Testis (tissue), 3 donors: Measurements from ENCODE around the gene CREG1. TPM values are rescaled to one million over a fixed set of nuclear protein-coding genes. Genes with fewer than 3 reads are reported as not detected.

ENCODE experiments used
- DNase-seq: peaks from one replicate; pipeline ENCODE4 v3.0.0-alpha.2; 2019
- H3K27ac ChIP-seq, 2 donors: fragments of 200-600 bp; sonication (generic); one replicate each; pipeline ENCODE4 v1.5.1; 2019
- H3K27me3 ChIP-seq: fragments of 200-600 bp; sonication (generic); one replicate; pipeline ENCODE4 v1.5.1; 2019
- H3K36me3 ChIP-seq: fragments of 200-600 bp; sonication (generic); one replicate; pipeline ENCODE4 v1.5.1; 2017; ENCODE audit warnings: low read depth; ENCODE audit errors: missing control alignments
- H3K4me1 ChIP-seq: fragments of 200-600 bp; sonication (generic); one replicate; pipeline ENCODE4 v1.5.1; 2019
- H3K4me3 ChIP-seq, 2 donors: fragments of 200-600 bp; sonication (generic); one replicate each; pipeline ENCODE4 v1.5.1; 2017 to 2019
- H3K9me3 ChIP-seq: fragments of 200-600 bp; sonication (generic); one replicate; pipeline ENCODE4 v1.5.1; 2017
- CTCF ChIP-seq, 3 experiments: fragments of 450-650 bp in 2 of 3; fragments of 200-600 bp in 1 of 3; sonication (generic) in 1 of 3; IDR thresholded peaks; one replicate each; pipeline ENCODE4 v1.5.1; 2016 to 2019; ENCODE audit warnings: antibody characterized with exemption in 3 of 3, mild to moderate bottlenecking in 2 of 3, moderate library complexity in 1 of 3
- POLR2A ChIP-seq: fragments of 450-650 bp; IDR thresholded peaks from one replicate; pipeline ENCODE4 v1.6.1; 2017; ENCODE audit warnings: antibody characterized with exemption, mild to moderate bottlenecking, moderate library complexity
- WGBS, 2 donors: methylation state at CpG; one replicate each; pipeline ENCODE4 v1.1.5; 2018; 5-methylcytosine and 5-hydroxymethylcytosine counted together
- intact Hi-C: fragments of 100-400 bp; cut with DNase I; formaldehyde crosslinking; loops from one replicate; pipeline ENCODE4 v1.15.1; 2023; ENCODE audit warnings: low total_unique reads
- polyA plus RNA-seq: library from polyadenylated mRNA; stranded (reverse); fragments of 350-450 nt; fragmentation: Illumina TruSeq; extraction: RNeasy Lipid Tissue Mini Kit (QIAGEN cat#74804); gene quantifications from one replicate; pipeline ENCODE4 v1.2.3, GENCODE V29; 2014; ENCODE audit warnings: low read depth, low replicate concordance; ENCODE audit not compliant: insufficient read depth
- total RNA-seq, 2 donors: library from RNA; depleted of rRNA; stranded (reverse); fragments of >200 nt; gene quantifications; one replicate each; pipeline ENCODE4 v1.2.3, GENCODE V29; 2016

The CREG1 gene
- total and polyA plus RNA-seq, 3 donors from 2014 or later, result 82.4 to 215 (median 181) TPM

DNA sequence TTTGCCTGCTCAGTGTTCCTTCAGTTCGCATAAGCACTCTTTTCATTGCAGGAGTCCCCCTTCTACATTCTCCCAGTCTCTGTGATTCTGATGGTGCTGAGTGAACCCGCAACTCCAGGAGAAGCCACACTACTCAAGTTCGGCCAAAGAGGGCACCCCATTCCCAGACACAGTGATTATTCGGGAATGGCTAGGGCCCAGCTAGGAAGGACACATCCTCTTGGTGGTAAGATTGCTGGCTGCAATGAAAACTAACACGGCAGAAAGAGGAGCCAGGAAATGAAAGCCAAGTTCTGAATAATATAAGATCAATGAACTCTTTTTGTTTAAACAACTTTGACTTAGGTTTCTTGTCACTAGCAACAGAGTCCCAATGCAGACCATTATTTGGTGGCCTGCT lies 14.9 kb downstream of the CREG1 start:
- Histone ChIP-seq H3K9me3 (no peaks in the 10 kb centered on the region), H3K27ac (no peak overlapping the region), H3K4me1 (no peaks in the 10 kb centered on the region), H3K27me3 (no peaks in the 10 kb centered on the region), H3K4me3 (no peak overlapping the region), H3K36me3 (no peaks in the 10 kb centered on the region)
- intact Hi-C loops, result loop anchor here (5.0 kb wide), 1 partner anchor 471 kb away; no protein-coding TSS in a partner anchor
- TF ChIP-seq POLR2A (no peak), CTCF (IDR thresholded peaks at IDR 0.05) (no peak)
- WGBS, 2 donors, result 49 to 65% methylated on average over 5 of the region's 5 CpGs
- no peak for DNase-seq

DNA sequence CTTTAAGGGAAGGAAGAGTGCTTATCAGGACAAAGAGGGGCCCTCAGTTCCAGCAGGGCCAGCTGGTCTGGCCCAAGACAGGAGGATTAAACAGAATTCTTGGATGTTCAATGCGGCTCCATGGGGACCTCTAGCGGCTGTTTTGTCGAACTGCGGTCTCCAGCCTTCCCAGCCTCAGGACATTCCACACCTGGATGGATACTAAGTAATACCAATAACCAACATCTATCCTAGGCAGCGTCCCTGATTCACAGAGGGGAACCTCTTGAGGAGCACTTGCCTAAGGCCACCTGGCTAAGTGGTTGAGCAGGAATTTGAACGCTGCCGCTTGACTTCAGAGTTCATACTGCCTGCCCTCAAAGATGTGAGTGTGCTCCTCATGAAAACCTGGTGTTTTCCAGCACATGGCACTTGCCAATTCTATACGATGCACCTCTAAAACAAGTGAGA lies 19.7 kb downstream of the CREG1 start:
- peak; percentile 84 for DNase-seq
- Histone ChIP-seq H3K27me3 (no peaks in the 10 kb centered on the region), H3K9me3 (no peaks in the 10 kb centered on the region), H3K27ac (no peak overlapping the region), H3K4me1 (no peaks in the 10 kb centered on the region), H3K36me3 (no peaks in the 10 kb centered on the region), H3K4me3 (no peak overlapping the region)
- intact Hi-C loops, result no loop called here
- 10 to 14% methylated on average over 8 of the region's 8 CpGs for WGBS, 2 donors
- TF ChIP-seq POLR2A (no peak), CTCF (IDR thresholded peaks at IDR 0.05) (peak; percentile 59 to 94 (median 82))

- TF ChIP-seq CTCF (IDR thresholded peaks at IDR 0.05) (no peak), POLR2A (no peak)
Measured at GRCh38 chr1:167532964-167533824, 20.4 kb downstream of the CREG1 start.

DNA sequence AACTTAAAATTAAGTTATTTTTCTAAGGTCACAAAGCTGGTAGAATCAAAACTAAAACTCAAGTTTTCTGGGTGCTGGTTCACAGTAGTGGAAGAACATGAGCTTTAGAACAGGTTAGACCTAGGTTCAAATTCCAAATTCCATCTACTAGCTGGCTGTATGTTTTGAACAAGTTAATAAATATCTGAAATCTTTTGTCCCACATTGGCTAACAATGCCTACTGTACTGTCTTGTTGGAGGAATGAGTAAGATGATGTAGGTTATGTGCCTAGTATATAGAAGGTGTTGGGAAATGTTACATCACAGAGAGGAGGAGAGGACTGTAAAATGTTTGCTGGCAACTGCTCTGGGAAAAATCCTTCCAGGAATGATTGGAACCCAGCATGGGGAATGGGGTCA lies 21.2 kb downstream of the CREG1 start:
- DNase-seq, result no peak
- Histone ChIP-seq H3K27me3 (no peaks in the 10 kb centered on the region), H3K4me3 (no peak overlapping the region), H3K27ac (no peak overlapping the region), H3K4me1 (no peaks in the 10 kb centered on the region), H3K36me3 (no peaks in the 10 kb centered on the region), H3K9me3 (no peaks in the 10 kb centered on the region)
- intact Hi-C loops, result no loop called here
- no peak for TF ChIP-seq POLR2A
- TF ChIP-seq CTCF (IDR thresholded peaks at IDR 0.05), result no peak

More at GRCh38 chr1:167532964-167533824, 20.4 kb downstream of the CREG1 start:
- H3K4me1 ChIP-seq, result no peaks in the 10 kb centered on the region
- 65 to 80% methylated on average over 5 to 6 of the region's 6 CpGs for WGBS, 2 donors
- no peak overlapping the region for H3K27ac ChIP-seq
- H3K36me3 ChIP-seq, result no peaks in the 10 kb centered on the region
- intact Hi-C loops, result no loop called here
- H3K4me3 ChIP-seq, result no peak overlapping the region
- H3K9me3 ChIP-seq, result no peaks in the 10 kb centered on the region
- DNase-seq, result peak; percentile 36
- H3K27me3 ChIP-seq, result no peaks in the 10 kb centered on the region
